Measurements from ENCODE around the gene KIAA1958. TPM values are rescaled to one million over a fixed set of nuclear protein-coding genes. Genes with fewer than 3 reads are reported as not detected.
A peak's percentile ranks its signal among the peaks of the same experiment; 100 is the strongest.

KIAA1958 gene
- total and polyA plus RNA-seq, 2 experiments from 2014 or later = 9.9 to 20.1 TPM

- TF ChIP-seq CTCF (IDR thresholded peaks at IDR 0.05; ENCODE audit: low read depth, low read length) = no peak
- Histone ChIP-seq H3K36me3 (peaks cover 4% of the 10 kb centered on the region), H3K9me3 (ENCODE audit: low read depth) (no peaks in the 10 kb centered on the region)
These were observed 134.5 kb downstream of the KIAA1958 start for GRCh38 chr9:112621018-112621655.

GRCh38 chr9:112623198-112623597, 136.6 kb downstream of the KIAA1958 start:
- H3K27ac ChIP-seq = no peak overlapping the region
- no peaks in the 10 kb centered on the region for H3K4me1 ChIP-seq (ENCODE audit: low read depth)
- DNase-seq (ENCODE audit: low read depth in 1 of 2, low spot score in 1 of 2) = no peak
- no peaks in the 10 kb centered on the region for H3K27me3 ChIP-seq
- H3K4me3 ChIP-seq = no peak overlapping the region
- TF ChIP-seq CTCF (IDR thresholded peaks at IDR 0.05; ENCODE audit: low read depth, low read length) = no peak
- peaks cover 4% of the 10 kb centered on the region for H3K36me3 ChIP-seq
- H3K9me3 ChIP-seq (ENCODE audit: low read depth) = no peaks in the 10 kb centered on the region

More at GRCh38 chr9:112621018-112621655, 134.5 kb downstream of the KIAA1958 start:
- no peaks in the 10 kb centered on the region for H3K27me3 ChIP-seq
- no peaks in the 10 kb centered on the region for H3K4me1 ChIP-seq (ENCODE audit: low read depth)
- no peak overlapping the region for H3K27ac ChIP-seq
- no peak overlapping the region for H3K4me3 ChIP-seq
- DNase-seq (ENCODE audit: low read depth in 1 of 2, low spot score in 1 of 2) = no peak

GRCh38 chr9:112624711-112625707, 138.4 kb downstream of the KIAA1958 start:
- H3K27me3 ChIP-seq = no peaks in the 10 kb centered on the region
- no peaks in the 10 kb centered on the region for H3K4me1 ChIP-seq (ENCODE audit: low read depth)
- H3K4me3 ChIP-seq = no peak overlapping the region
- H3K9me3 ChIP-seq (ENCODE audit: low read depth) = no peaks in the 10 kb centered on the region
- no peak for DNase-seq (ENCODE audit: low read depth in 1 of 2, low spot score in 1 of 2)
- TF ChIP-seq CTCF (IDR thresholded peaks at IDR 0.05; ENCODE audit: low read depth, low read length) = no peak
- H3K27ac ChIP-seq = no peak overlapping the region
- peaks cover 2% of the 10 kb centered on the region for H3K36me3 ChIP-seq

- Histone ChIP-seq H3K4me1 (ENCODE audit: low read depth) (no peaks in the 10 kb centered on the region), H3K36me3 (peaks cover 2% of the 10 kb centered on the region), H3K27ac (peak overlapping the region; percentile 15), H3K4me3 (no peak overlapping the region), H3K27me3 (no peaks in the 10 kb centered on the region), H3K9me3 (ENCODE audit: low read depth) (no peaks in the 10 kb centered on the region)
- TF ChIP-seq CTCF (IDR thresholded peaks at IDR 0.05; ENCODE audit: low read depth, low read length) = no peak
- no peak for DNase-seq (ENCODE audit: low read depth in 1 of 2, low spot score in 1 of 2)
These were observed 143.3 kb downstream of the KIAA1958 start for GRCh38 chr9:112629671-112630485.

All from cardiac muscle cell (in vitro differentiated cells and primary cell).